H1 (cell line): Measurements from ENCODE around the gene TMEM45A.

Experiments
- CHD1 ChIP-seq: IDR thresholded peaks from 2 replicates; pipeline ENCODE4 v1.6.1; 2012; ENCODE audit warnings: low read depth, low read length, improper control_type of control experiment
- GABPA ChIP-seq: IDR thresholded peaks from 2 replicates; pipeline ENCODE4 v1.6.1; 2011; ENCODE audit warnings: mild to moderate bottlenecking, low read length, moderate library complexity, borderline replicate concordance; ENCODE audit not compliant: insufficient read depth
- GTF2F1 ChIP-seq: IDR thresholded peaks from 2 replicates; pipeline ENCODE4 v1.6.1; 2012; ENCODE audit warnings: low read depth, low read length, improper control_type of control experiment, borderline replicate concordance
- RXRA ChIP-seq: IDR thresholded peaks from 2 replicates; pipeline ENCODE4 v1.6.1; 2011; ENCODE audit warnings: low read depth, mild to moderate bottlenecking, low read length, moderate library complexity; ENCODE audit not compliant: insufficient read depth
- ZNF274 ChIP-seq: IDR thresholded peaks from 2 replicates; pipeline ENCODE4 v1.7.0; 2012; ENCODE audit warnings: low read length, borderline replicate concordance; ENCODE audit errors: extremely low read depth
- TF ChIP-seq, protein P1 (sequence below), 3 experiments: IDR thresholded peaks; 1 replicate in 2 of 3; 2 replicates in 1 of 3; pipeline versions ENCODE4 v1.5.1 to v1.6.1; 2011; ENCODE audit warnings: low read length in 3 of 3, mild to moderate bottlenecking in 3 of 3, inconsistent platforms in 2 of 3, low read depth in 1 of 3, moderate library complexity in 1 of 3; ENCODE audit not compliant: insufficient read depth in 1 of 3; ENCODE audit errors: control extremely low read depth in 1 of 3

DNA sequence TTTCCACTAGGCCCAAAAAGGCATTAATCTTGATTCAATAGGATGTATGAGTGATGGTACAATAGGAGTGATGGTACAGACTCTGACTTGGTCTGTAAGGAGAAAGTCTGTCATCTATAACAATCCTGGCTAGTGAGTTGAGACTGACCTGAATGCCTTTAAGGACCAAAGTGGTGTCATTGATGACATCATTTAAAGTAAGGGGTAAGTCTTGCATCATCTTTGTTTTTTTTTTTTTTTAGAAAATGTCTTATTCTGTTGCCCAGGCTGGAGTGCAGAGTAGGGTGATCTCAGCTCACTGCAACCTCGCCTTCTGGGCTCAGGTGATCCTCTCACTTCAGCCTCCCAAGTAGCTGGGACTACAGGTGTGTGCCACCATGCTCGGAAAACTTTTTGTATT, 5.6 kb upstream of the TMEM45A start:
- TF ChIP-seq GTF2F1 = no peak
- TF ChIP-seq ZNF274 = no peak
- TF ChIP-seq, protein P1, sequence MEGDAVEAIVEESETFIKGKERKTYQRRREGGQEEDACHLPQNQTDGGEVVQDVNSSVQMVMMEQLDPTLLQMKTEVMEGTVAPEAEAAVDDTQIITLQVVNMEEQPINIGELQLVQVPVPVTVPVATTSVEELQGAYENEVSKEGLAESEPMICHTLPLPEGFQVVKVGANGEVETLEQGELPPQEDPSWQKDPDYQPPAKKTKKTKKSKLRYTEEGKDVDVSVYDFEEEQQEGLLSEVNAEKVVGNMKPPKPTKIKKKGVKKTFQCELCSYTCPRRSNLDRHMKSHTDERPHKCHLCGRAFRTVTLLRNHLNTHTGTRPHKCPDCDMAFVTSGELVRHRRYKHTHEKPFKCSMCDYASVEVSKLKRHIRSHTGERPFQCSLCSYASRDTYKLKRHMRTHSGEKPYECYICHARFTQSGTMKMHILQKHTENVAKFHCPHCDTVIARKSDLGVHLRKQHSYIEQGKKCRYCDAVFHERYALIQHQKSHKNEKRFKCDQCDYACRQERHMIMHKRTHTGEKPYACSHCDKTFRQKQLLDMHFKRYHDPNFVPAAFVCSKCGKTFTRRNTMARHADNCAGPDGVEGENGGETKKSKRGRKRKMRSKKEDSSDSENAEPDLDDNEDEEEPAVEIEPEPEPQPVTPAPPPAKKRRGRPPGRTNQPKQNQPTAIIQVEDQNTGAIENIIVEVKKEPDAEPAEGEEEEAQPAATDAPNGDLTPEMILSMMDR (IDR thresholded peaks at IDR 0.05; ENCODE audit: control extremely low read depth in 1 of 3, insufficient read depth in 1 of 3, low read depth in 1 of 3, low read length in 3 of 3) = no peak
- no peak for TF ChIP-seq RXRA
- TF ChIP-seq CHD1 = no peak
- TF ChIP-seq GABPA = no peak
